AG10803 (cell line): ENCODE data around the gene ZDHHC14.
A peak's percentile ranks its signal among the peaks of the same experiment; 100 is the strongest.

ENCODE experiments used
- DNase-seq: peaks from one replicate; pipeline ENCODE4 v3.0.0; 2010; ENCODE audit warnings: low read depth
- H3K4me3 ChIP-seq: 2 replicates; pipeline ENCODE4 v1.5.1; 2011; ENCODE audit warnings: mild to moderate bottlenecking, low read length, control low read depth
- CTCF ChIP-seq: conservative IDR thresholded peaks from 2 replicates; pipeline ENCODE4 v1.5.1; 2011; ENCODE audit warnings: mild to moderate bottlenecking, low read length, control low read depth, inconsistent platforms

ZDHHC14 gene

GRCh38 chr6:157368359-157369049 is 12.5 kb upstream of the ZDHHC14 start:
- no peak for DNase-seq
- no peak overlapping the region for H3K4me3 ChIP-seq
- TF ChIP-seq CTCF, result no peak

- H3K4me3 ChIP-seq, result no peak overlapping the region
- DNase-seq, result no peak
- no peak for TF ChIP-seq CTCF
These were observed 10.2 kb upstream of the ZDHHC14 start for GRCh38 chr6:157370755-157371154.

GRCh38 chr6:157372501-157373280 is 8.3 kb upstream of the ZDHHC14 start:
- no peak overlapping the region for H3K4me3 ChIP-seq
- no peak for TF ChIP-seq CTCF
- DNase-seq, result no peak

- no peak for DNase-seq
- TF ChIP-seq CTCF, result no peak
- no peak overlapping the region for H3K4me3 ChIP-seq
These were observed 6.0 kb upstream of the ZDHHC14 start for GRCh38 chr6:157374889-157375443.

- no peak for DNase-seq
- no peak overlapping the region for H3K4me3 ChIP-seq
- TF ChIP-seq CTCF, result no peak
These were observed 4.7 kb upstream of the ZDHHC14 start for GRCh38 chr6:157376241-157376640.

- TF ChIP-seq CTCF, result no peak
- H3K4me3 ChIP-seq, result no peak overlapping the region
- DNase-seq, result peak; percentile 63
These were observed 4.2 kb upstream of the ZDHHC14 start for GRCh38 chr6:157376706-157377230.
